ENCODE results near the gene ADAMTS3.
A peak's percentile ranks its signal among the peaks of the same experiment; 100 is the strongest.
"Not testable (repeated sequence)": the region's sequence is repeated elsewhere in the genome, so short reads cannot be mapped to it uniquely, and the experiment has no call there.

The ADAMTS3 gene

DNA sequence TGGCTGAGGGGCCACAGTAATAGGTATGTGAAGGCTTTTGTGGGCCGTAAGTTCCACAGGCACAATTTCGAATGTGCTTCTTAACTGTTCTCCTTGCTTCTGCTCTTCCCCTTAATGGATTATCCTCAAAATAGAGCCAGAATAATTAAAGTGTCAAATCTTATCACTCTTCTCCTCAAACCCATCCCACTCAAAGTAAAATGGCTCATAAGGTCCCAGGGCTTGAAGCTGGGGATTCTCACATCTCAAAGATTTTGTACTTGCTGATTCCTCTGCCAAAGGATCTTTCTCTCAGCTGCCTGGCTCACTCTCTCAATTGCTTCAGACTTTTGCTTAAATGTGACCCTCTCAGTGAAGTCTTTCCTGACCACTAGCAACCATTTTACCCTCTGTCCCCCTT is 16.6 kb downstream of the ADAMTS3 start:
- TF ChIP-seq CTCF (conservative IDR thresholded peaks at IDR 0.05; ENCODE audit: low read length) = no peak

GRCh38 chr4:72546456-72546855 is 22.6 kb downstream of the ADAMTS3 start:
- TF ChIP-seq CTCF (conservative IDR thresholded peaks at IDR 0.05; ENCODE audit: low read length) = no peak
- H3K4me3 ChIP-seq (ENCODE audit: low read length) = no peak overlapping the region
- DNase-seq (ENCODE audit: low read depth) = peak; percentile 51

More for the DNA sequence above, 16.6 kb downstream of the ADAMTS3 start:
- no peak overlapping the region for H3K4me3 ChIP-seq (ENCODE audit: low read length)
- no peak for DNase-seq (ENCODE audit: low read depth)

DNA sequence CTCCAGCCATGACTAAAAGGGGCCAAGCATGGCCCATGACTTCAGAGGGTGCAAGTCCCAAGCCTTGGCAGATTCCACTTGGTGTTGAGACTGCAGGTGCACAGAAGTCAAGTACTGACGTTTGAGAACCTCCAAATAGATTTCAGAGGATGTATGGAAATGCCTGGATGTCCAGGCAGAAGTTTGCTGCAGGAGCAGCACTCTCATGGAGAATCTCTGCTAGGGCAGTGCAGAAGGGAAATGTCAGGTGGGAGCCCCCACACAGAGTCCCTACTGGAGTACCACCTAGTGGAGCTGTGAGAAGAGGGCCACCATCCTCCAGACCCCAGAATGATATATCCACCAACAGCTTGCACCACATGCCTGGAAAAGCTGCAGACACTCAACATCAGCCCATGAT is 28.3 kb downstream of the ADAMTS3 start:
- not testable (repeated sequence) for DNase-seq (ENCODE audit: low read depth); H3K4me3 ChIP-seq (ENCODE audit: low read length)

- no peak overlapping the region for H3K4me3 ChIP-seq (ENCODE audit: low read length)
- DNase-seq (ENCODE audit: low read depth) = no peak
- no peak for TF ChIP-seq CTCF (conservative IDR thresholded peaks at IDR 0.05; ENCODE audit: low read length)
These were observed 31.0 kb downstream of the ADAMTS3 start for GRCh38 chr4:72538006-72538405.

GRCh38 chr4:72536443-72536842 is 32.6 kb downstream of the ADAMTS3 start:
- H3K4me3 ChIP-seq (ENCODE audit: low read length) = no peak overlapping the region
- DNase-seq (ENCODE audit: low read depth) = no peak
- TF ChIP-seq CTCF (conservative IDR thresholded peaks at IDR 0.05; ENCODE audit: low read length) = no peak

- no peak overlapping the region for H3K4me3 ChIP-seq (ENCODE audit: low read length)
- DNase-seq (ENCODE audit: low read depth) = no peak
These were observed 37.2 kb downstream of the ADAMTS3 start for GRCh38 chr4:72531768-72532290.

GRCh38 chr4:72531322-72531721 is 37.7 kb downstream of the ADAMTS3 start:
- no peak overlapping the region for H3K4me3 ChIP-seq (ENCODE audit: low read length)
- TF ChIP-seq CTCF (conservative IDR thresholded peaks at IDR 0.05; ENCODE audit: low read length) = no peak
- no peak for DNase-seq (ENCODE audit: low read depth)

More at GRCh38 chr4:72531768-72532290, 37.2 kb downstream of the ADAMTS3 start:
- no peak for TF ChIP-seq CTCF (conservative IDR thresholded peaks at IDR 0.05; ENCODE audit: low read length)
